Smooth muscle cell (in vitro differentiated cells): ENCODE measurements around the gene MAP3K20. TPM values are rescaled to one million over a fixed set of nuclear protein-coding genes. Genes with fewer than 3 reads are reported as not detected.

Experiments used
- DNase-seq: peaks from one replicate; lab custom pipeline; 2025; ENCODE audit not compliant: unreplicated experiment; lab: John Stamatoyannopoulos, UW
- H2AFZ ChIP-seq: fragments of 200-600 bp; sonication (generic); 2 replicates; pipeline ENCODE4 v1.6.0; 2016; ENCODE audit warnings: antibody characterized with exemption, low read depth, mild to moderate bottlenecking
- H3F3A ChIP-seq: fragments of 200-600 bp; sonication (generic); 2 replicates; pipeline ENCODE4 v1.6.0; 2017; ENCODE audit warnings: antibody characterized with exemption, low read depth
- H3K27ac ChIP-seq: fragments of 200-600 bp; sonication (generic); 2 replicates; pipeline ENCODE4 v1.5.1; 2016; ENCODE audit warnings: low read depth, mild to moderate bottlenecking
- H3K27me3 ChIP-seq: fragments of 200-600 bp; sonication (generic); 2 replicates; pipeline ENCODE4 v1.6.1; 2016; ENCODE audit warnings: low read depth, mild to moderate bottlenecking
- H3K36me3 ChIP-seq: fragments of 200-600 bp; sonication (generic); 2 replicates; pipeline ENCODE4 v1.5.1; 2016; ENCODE audit warnings: low read depth
- H3K4me1 ChIP-seq: fragments of 200-600 bp; sonication (generic); 2 replicates; pipeline ENCODE4 v1.5.1; 2016; ENCODE audit warnings: low read depth
- H3K4me2 ChIP-seq: fragments of 200-600 bp; sonication (generic); 2 replicates; pipeline ENCODE4 v1.6.0; 2016; ENCODE audit warnings: mild to moderate bottlenecking
- H3K4me3 ChIP-seq: fragments of 200-600 bp; sonication (generic); 2 replicates; pipeline ENCODE4 v1.5.1; 2016; ENCODE audit warnings: mild to moderate bottlenecking
- H3K79me2 ChIP-seq: fragments of 200-600 bp; sonication (generic); 2 replicates; pipeline ENCODE4 v1.6.0; 2016; ENCODE audit warnings: low read depth, mild to moderate bottlenecking
- H3K9ac ChIP-seq: fragments of 200-600 bp; sonication (generic); 2 replicates; pipeline ENCODE4 v1.6.0; 2016; ENCODE audit warnings: low read depth
- H3K9me3 ChIP-seq: fragments of 200-600 bp; sonication (generic); replicated peaks from 2 replicates; pipeline ENCODE4 v1.5.1; 2016; ENCODE audit warnings: low read depth
- H4K20me1 ChIP-seq: fragments of 200-600 bp; sonication (generic); 2 replicates; pipeline ENCODE4 v1.6.0; 2016; ENCODE audit warnings: low read depth
- CTCF ChIP-seq: fragments of 200-600 bp; sonication (generic); IDR thresholded peaks from 2 replicates; pipeline ENCODE4 v1.5.1; 2017; ENCODE audit warnings: borderline replicate concordance, mild to moderate bottlenecking, antibody characterized with exemption; ENCODE audit not compliant: insufficient read depth, poor library complexity, severe bottlenecking
- WGBS: methylation state at CpG from one replicate; pipeline ENCODE4 v1.1.7; 2016; ENCODE audit warnings: low lambda C conversion rate; 5-methylcytosine and 5-hydroxymethylcytosine counted together
- polyA plus RNA-seq: library from polyadenylated mRNA; unstranded; fragments of >200 nt; fragmentation: Nextera tagmentation; extraction: Ambion mirVana; gene quantifications from 2 replicates; pipeline ENCODE4 v1.2.1, GENCODE V29; 2016
- total RNA-seq: library from RNA; depleted of rRNA; stranded (reverse); fragments of >200 nt; gene quantifications from 2 replicates; pipeline ENCODE4 v1.2.3, GENCODE V29; 2014

The MAP3K20 gene
- total and polyA plus RNA-seq, 2 experiments from 2014 or later: 25.8 to 29.2 TPM

GRCh38 chr2:173247156-173247555 is 171.5 kb downstream of the MAP3K20 start:
- Histone ChIP-seq H3K9ac (no peak overlapping the region), H3F3A (no peaks in the 10 kb centered on the region), H3K4me1 (peaks cover 7% of the 10 kb centered on the region), H3K79me2 (no peaks in the 10 kb centered on the region), H3K27me3 (no peaks in the 10 kb centered on the region), H4K20me1 (no peaks in the 10 kb centered on the region), H3K27ac (no peak overlapping the region), H3K9me3 (no peaks in the 10 kb centered on the region), H3K4me2 (no peak overlapping the region), H2AFZ (no peak overlapping the region), H3K36me3 (no peaks in the 10 kb centered on the region), H3K4me3 (no peak overlapping the region)
- WGBS: 99% methylated on average over 2 of the region's 2 CpGs
- TF ChIP-seq CTCF: no peak
- DNase-seq: no peak

- H3K36me3 ChIP-seq: no peaks in the 10 kb centered on the region
- no peaks in the 10 kb centered on the region for H3K27me3 ChIP-seq
- H3K27ac ChIP-seq: no peak overlapping the region
- no peaks in the 10 kb centered on the region for H3K9me3 ChIP-seq
- H3K79me2 ChIP-seq: no peaks in the 10 kb centered on the region
- H3K4me2 ChIP-seq: no peak overlapping the region
- peaks cover 7% of the 10 kb centered on the region for H3K4me1 ChIP-seq
- DNase-seq: no peak
- H4K20me1 ChIP-seq: no peaks in the 10 kb centered on the region
- TF ChIP-seq CTCF: no peak
- no peaks in the 10 kb centered on the region for H3F3A ChIP-seq
- H3K9ac ChIP-seq: no peak overlapping the region
- 91% methylated on average over 2 of the region's 2 CpGs for WGBS
- no peak overlapping the region for H2AFZ ChIP-seq
- H3K4me3 ChIP-seq: no peak overlapping the region
Observed at GRCh38 chr2:173248381-173248780, 172.7 kb downstream of the MAP3K20 start.

- H3K36me3 ChIP-seq: no peaks in the 10 kb centered on the region
- WGBS: 87% methylated on average over 8 of the region's 8 CpGs
- H3K27me3 ChIP-seq: no peaks in the 10 kb centered on the region
- no peak overlapping the region for H2AFZ ChIP-seq
- H3K9me3 ChIP-seq: no peaks in the 10 kb centered on the region
- DNase-seq: no peak
- TF ChIP-seq CTCF: no peak
- H4K20me1 ChIP-seq: no peaks in the 10 kb centered on the region
- H3K27ac ChIP-seq: no peak overlapping the region
- no peak overlapping the region for H3K9ac ChIP-seq
- no peaks in the 10 kb centered on the region for H3F3A ChIP-seq
- no peak overlapping the region for H3K4me2 ChIP-seq
- H3K79me2 ChIP-seq: no peaks in the 10 kb centered on the region
- no peak overlapping the region for H3K4me3 ChIP-seq
- H3K4me1 ChIP-seq: peaks cover 7% of the 10 kb centered on the region
Observed at GRCh38 chr2:173249661-173250641, 174.3 kb downstream of the MAP3K20 start.

- no peaks in the 10 kb centered on the region for H3K9me3 ChIP-seq
- no peak overlapping the region for H3K4me2 ChIP-seq
- no peaks in the 10 kb centered on the region for H4K20me1 ChIP-seq
- no peak for DNase-seq
- H3K27ac ChIP-seq: no peak overlapping the region
- no peak overlapping the region for H3K9ac ChIP-seq
- H3K79me2 ChIP-seq: no peaks in the 10 kb centered on the region
- H3F3A ChIP-seq: no peaks in the 10 kb centered on the region
- no peak for TF ChIP-seq CTCF
- 97% methylated on average over 2 of the region's 2 CpGs for WGBS
- no peak overlapping the region for H2AFZ ChIP-seq
- no peak overlapping the region for H3K4me3 ChIP-seq
- H3K36me3 ChIP-seq: no peaks in the 10 kb centered on the region
- H3K27me3 ChIP-seq: no peaks in the 10 kb centered on the region
- H3K4me1 ChIP-seq: peaks cover 7% of the 10 kb centered on the region
Observed at GRCh38 chr2:173251225-173251624, 175.6 kb downstream of the MAP3K20 start.
